Breast epithelium (tissue), 4 donors: ENCODE measurements around the gene TSPY9. TPM values are rescaled to one million over a fixed set of nuclear protein-coding genes. Genes with fewer than 3 reads are reported as not detected.
A peak's percentile ranks its signal among the peaks of the same experiment; 100 is the strongest.
"Not testable (repeated sequence)": the region's sequence is repeated elsewhere in the genome, so short reads cannot be mapped to it uniquely, and the experiment has no call there.

Experiments
- DNase-seq, 2 donors: peaks; one replicate each; pipeline ENCODE4 v3.0.0-alpha.2; 2019; ENCODE audit warnings: low spot score in 2 of 2
- H3K27ac ChIP-seq, 2 donors: fragments of 200-600 bp; sonication (generic) in 1 of 2; one replicate each; pipeline ENCODE4 v1.5.1; 2016 to 2019; ENCODE audit warnings: mild to moderate bottlenecking in 1 of 2
- H3K27me3 ChIP-seq, 2 donors: fragments of 200-600 bp; sonication (generic) in 1 of 2; one replicate each; pipeline versions ENCODE4 v1.5.1 to v1.6.0; 2017 to 2019; ENCODE audit warnings: control low read depth in 1 of 2, mild to moderate bottlenecking in 1 of 2
- H3K36me3 ChIP-seq: fragments of 200-600 bp; one replicate; pipeline ENCODE4 v1.5.1; 2019
- H3K4me1 ChIP-seq, 2 donors: fragments of 200-600 bp; sonication (generic); one replicate each; pipeline ENCODE4 v1.5.1; 2016 to 2019; ENCODE audit warnings: control low read depth in 1 of 2
- H3K4me3 ChIP-seq, 3 donors: fragments of 200-600 bp; sonication (generic); 1 replicate in 2 of 3; 2 replicates in 1 of 3; pipeline ENCODE4 v1.5.1; 2016 to 2019; ENCODE audit warnings: mild to moderate bottlenecking in 3 of 3, moderate library complexity in 2 of 3
- H3K9me3 ChIP-seq, 2 donors: fragments of 200-600 bp; sonication (generic) in 1 of 2; one replicate each; pipeline ENCODE4 v1.5.1; 2016 to 2019; ENCODE audit warnings: control low read depth in 1 of 2
- intact Hi-C: fragments of 100-400 bp; cut with DNase I; formaldehyde crosslinking; loops from one replicate; pipeline ENCODE4 v1.15.1; 2023; ENCODE audit warnings: low total_unique reads
- total RNA-seq, 3 donors: library from RNA; depleted of rRNA; stranded (reverse); fragments of >200 nt; gene quantifications; one replicate each; pipeline ENCODE4 v1.1.0, GENCODE V29; 2016

The TSPY9 gene
- not detected for total RNA-seq

DNA sequence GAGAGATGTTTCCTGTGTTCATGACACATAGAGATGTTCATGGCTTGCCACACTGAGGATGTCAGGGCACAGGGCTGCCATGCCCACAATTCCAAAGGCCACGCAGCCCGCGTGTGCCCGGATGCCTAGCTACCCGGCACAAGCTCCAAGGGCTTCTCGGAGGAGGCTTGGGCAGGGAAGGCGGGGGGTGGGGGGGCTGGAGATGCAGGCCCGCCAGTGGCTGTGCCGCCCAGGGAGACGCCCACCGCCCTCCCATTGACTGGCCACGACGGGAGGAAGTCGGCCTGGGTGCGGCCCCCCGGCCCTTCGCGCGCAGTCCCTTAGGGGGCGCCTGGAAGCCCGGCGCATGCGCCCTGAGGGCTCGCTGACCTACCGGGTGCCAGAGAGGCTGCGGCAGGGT is at the start of gene TSPY9:
Gene TSPY9 (plus strand): TSS at position 301 of the 400 bp plus-strand sequence. CDS start 46 bp downstream, at position 347.
- intact Hi-C loops, DNase-seq, H3K4me1 ChIP-seq: not testable (repeated sequence)

GRCh38 chrY:9466655-9467054 is 20.4 kb upstream of the TSPY9 start, which contains the start of gene TSPY1:
TSPY1 (plus strand) TSS chrY:9466955; CDS start chrY:9467001, 46 bp downstream.
- intact Hi-C loops, H3K4me3 ChIP-seq, H3K9me3 ChIP-seq, DNase-seq, H3K4me1 ChIP-seq, H3K27ac ChIP-seq, H3K27me3 ChIP-seq, H3K36me3 ChIP-seq: not testable (repeated sequence)

More for the DNA sequence above, at the start of gene TSPY9:
- H3K9me3 ChIP-seq, H3K36me3 ChIP-seq, H3K27ac ChIP-seq, H3K4me3 ChIP-seq, H3K27me3 ChIP-seq: not testable (repeated sequence)

- intact Hi-C loops, H3K9me3 ChIP-seq, H3K27ac ChIP-seq, H3K27me3 ChIP-seq, H3K36me3 ChIP-seq, DNase-seq, H3K4me1 ChIP-seq, H3K4me3 ChIP-seq: not testable (repeated sequence)
Measured at GRCh38 chrY:9504396-9504795, 17.3 kb downstream of the TSPY9 start.

GRCh38 chrY:9516287-9516686 is 29.2 kb downstream of the TSPY9 start:
- DNase-seq, result peak in 1 of 2 donors; percentile 49
- intact Hi-C loops, H3K27me3 ChIP-seq, H3K36me3 ChIP-seq, H3K4me1 ChIP-seq, H3K27ac ChIP-seq, H3K4me3 ChIP-seq, H3K9me3 ChIP-seq: not testable (repeated sequence)

- H3K4me1 ChIP-seq, H3K36me3 ChIP-seq, H3K27me3 ChIP-seq, H3K4me3 ChIP-seq, H3K9me3 ChIP-seq, H3K27ac ChIP-seq, DNase-seq, intact Hi-C loops: not testable (repeated sequence)
Measured at GRCh38 chrY:9527580-9527979, 40.5 kb downstream of the TSPY9 start, which contains the start of gene TSPY10. TSPY10 (plus strand) TSS chrY:9527880; CDS start chrY:9527926, 46 bp downstream.

Other genes with a start within 250 kb of the TSPY9 start
- not detected for gene TSPY4, start 149.8 kb upstream of the TSPY9 start, total RNA-seq
- not detected for gene TSPY8, start 129.5 kb upstream of the TSPY9 start, total RNA-seq
- not detected for gene TSPY3, start 88.8 kb upstream of the TSPY9 start, total RNA-seq
- not detected for gene TSPY1, start 20.3 kb upstream of the TSPY9 start, total RNA-seq
- not detected for gene TSPY10, start 40.6 kb downstream of the TSPY9 start, total RNA-seq